Measurements from ENCODE around the gene TBC1D8.

TBC1D8 gene

DNA sequence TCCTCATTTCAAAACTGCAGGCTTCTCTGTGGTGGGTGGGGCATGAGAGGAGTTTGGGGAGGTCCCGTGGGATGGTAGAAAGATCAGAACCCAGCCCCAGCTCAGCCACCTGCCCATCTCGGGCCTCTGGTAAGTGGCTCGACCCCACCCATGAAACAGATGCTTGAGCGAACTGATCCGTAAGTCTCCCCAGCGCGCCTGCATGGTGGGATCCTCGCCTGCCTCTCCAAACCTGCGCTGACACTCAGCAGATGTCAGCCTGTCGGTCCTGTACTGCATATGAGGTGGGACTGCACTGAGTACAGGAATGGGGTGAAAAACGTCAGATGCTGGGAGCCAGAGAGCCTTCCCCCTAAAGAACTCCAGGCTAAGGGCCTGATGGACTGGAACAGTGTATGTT lies 165.0 kb downstream of the TBC1D8 start:
- in situ Hi-C loops (cut with HindIII; ENCODE audit: low sequenced_read_pairs), result loop anchor here (25.0 kb wide), 1 partner anchor 224 kb away; no protein-coding TSS in a partner anchor

DNA sequence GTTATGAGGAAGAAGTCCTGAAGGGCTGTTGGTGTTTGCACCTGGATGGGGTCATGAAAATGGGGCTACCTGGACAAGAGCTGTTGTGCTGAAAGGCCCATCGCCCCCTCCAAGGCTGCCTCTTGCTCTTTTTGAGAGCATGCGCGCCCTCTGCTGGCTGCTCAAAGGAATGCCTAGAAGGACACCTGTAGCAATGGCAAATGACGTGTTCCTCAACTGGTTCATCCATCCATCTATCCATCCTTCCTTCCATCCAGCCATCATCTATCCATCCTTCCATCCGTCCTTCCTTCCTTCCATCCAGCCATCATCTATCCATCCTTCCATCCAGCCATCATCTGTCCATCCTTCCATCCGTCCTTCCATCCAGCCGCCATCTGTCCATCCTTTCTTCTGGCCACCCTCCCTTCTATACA lies 166.3 kb downstream of the TBC1D8 start:
- in situ Hi-C loops (cut with HindIII; ENCODE audit: low sequenced_read_pairs), result loop anchor here (25.0 kb wide), 1 partner anchor 223 kb away; no protein-coding TSS in a partner anchor

DNA sequence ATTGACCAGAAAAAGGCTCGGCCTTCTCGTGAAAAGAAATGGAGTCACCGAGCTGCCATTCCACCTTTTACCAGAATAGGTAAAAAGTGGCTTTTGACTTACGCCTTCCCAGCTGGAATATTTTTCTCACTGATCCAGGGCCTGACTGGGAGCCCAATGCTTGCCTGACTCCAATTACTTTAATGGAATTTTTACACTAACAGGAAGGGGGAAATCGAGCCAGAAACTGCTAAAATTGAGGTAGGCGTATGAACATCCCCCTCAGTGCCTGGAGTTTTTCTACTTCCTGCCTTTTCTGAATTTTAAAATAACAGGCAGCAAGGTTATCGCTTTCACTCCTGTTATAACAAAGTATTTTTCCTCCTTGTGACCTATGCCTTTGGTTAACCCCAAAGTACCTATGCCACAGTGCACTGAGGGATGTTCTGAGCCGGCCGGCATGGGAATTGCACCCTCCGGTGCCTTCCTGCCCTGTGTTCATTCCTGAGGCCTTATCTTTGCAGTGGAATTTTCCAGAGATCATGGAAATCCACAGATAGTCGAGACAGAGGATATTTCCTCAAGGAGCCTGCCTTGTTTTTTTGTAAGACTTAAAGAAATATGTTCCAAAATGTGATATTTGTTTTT lies 167.4 kb downstream of the TBC1D8 start:
- in situ Hi-C loops (cut with HindIII; ENCODE audit: low sequenced_read_pairs), result loop anchor here (25.0 kb wide), 1 partner anchor 221 kb away; no protein-coding TSS in a partner anchor

DNA sequence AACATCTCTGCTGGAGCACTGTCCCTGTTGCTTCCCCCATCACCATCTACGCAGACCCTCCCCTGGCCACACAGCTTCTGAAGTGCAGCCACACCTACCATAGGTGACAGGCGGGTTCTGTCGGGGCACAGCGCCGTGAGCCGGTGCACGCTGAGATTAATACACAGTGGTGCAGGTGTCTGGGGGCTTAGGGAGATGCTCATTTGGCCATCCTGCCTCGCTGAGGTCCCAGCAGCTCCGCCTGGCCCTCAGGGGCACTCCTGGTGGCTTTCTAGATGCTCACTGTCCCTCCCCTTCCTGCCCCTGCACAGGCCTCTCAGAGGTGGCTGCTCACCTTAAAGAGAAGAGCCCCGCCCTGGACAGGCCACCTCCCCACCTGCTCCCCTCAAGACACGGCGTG lies 168.0 kb downstream of the TBC1D8 start:
- in situ Hi-C loops (cut with HindIII; ENCODE audit: low sequenced_read_pairs), result loop anchor here (25.0 kb wide), 1 partner anchor 221 kb away; no protein-coding TSS in a partner anchor

DNA sequence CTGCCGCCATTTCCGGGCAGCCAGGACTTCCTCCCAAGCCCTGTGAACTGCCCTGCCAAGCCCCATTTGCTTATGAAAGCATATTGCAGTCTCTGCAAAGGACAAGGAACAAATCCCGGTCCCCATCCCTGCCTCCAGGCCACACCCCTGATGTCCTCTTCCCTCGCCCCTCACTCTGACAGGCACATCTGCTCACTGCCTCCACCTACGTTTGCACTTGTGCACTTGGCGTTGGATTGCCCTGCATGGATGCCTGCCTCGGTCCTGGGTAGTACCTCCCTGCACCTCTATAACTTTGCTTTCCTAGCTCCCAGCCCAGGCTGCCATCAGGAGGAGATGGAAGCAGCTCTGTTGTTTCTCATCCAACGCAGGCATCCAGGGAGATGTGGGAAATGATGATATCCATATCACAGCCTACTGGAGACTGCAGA lies 168.7 kb downstream of the TBC1D8 start:
- in situ Hi-C loops (cut with HindIII; ENCODE audit: low sequenced_read_pairs), result loop anchor here (25.0 kb wide), 1 partner anchor 220 kb away; no protein-coding TSS in a partner anchor

DNA sequence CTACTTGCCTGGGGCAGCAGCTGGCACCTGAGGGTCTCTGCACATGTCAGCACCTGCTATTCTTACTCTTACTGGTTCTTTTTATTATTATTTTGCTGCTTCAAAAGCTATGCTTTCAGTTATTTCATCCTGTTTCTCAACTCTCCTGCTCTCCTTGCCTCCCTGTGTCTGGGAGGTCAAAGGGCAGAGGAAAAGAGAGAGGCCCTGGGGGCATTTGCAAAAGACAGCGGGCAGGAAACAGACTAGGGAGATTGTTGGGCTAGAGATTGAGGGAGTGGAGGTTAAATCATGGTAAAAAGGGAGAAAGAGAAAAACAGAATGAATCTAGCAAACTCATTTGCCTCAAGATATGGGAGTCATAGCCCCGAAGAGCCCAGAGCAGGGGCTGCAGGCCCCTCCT lies 170.2 kb downstream of the TBC1D8 start:
- in situ Hi-C loops (cut with HindIII; ENCODE audit: low sequenced_read_pairs), result loop anchor here (25.0 kb wide), 1 partner anchor 219 kb away; no protein-coding TSS in a partner anchor

DNA sequence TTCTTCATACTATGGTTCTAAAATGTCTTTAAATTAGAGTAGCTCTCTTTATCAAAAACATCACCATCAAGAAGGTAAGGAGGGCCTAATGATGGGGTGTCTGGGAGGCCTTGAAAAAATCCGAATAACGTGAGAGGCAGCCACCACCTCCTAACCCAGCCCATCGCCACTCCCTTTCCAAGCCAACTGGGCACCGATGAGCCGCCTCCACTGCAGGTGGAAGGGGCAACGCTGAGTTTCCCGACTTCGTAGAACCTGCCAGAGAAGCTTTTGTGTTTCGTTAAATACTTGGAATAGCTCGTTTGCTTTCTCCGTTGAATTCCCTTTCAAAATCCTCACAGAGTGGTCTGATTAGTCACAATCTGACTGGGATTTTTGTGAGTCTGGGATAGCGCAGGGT lies 171.1 kb downstream of the TBC1D8 start:
- in situ Hi-C loops (cut with HindIII; ENCODE audit: low sequenced_read_pairs), result loop anchor here (25.0 kb wide), 1 partner anchor 218 kb away; no protein-coding TSS in a partner anchor

DNA sequence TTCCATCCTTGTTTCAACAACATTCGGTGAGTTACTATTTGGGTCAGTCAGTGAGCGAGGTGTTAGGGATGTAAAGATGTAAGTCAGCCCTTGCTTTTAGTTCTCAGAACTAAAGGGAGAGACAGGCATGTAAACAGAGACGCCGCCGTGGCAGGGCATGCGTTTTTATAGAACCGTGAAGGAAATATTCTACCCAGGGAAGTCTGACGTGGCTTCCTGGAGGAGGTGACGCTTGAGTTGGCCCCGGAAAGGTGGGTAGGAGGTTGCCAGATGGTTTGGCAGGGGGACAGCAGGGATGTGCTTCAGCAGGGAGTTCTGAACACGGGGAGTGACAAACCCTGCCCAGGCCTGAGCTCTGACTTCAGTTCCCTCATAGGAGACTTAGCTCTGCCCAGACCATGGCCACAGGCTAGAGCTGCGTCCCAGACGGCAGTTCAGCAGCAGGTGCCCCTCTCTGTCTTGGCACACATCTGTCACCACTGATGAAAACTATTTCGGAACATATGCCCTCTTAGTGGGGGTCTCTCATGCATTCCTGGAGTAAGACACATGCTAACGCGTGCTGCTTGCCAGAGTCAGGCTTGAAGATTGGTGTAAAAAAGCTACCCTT lies 172.5 kb downstream of the TBC1D8 start:
- in situ Hi-C loops (cut with HindIII; ENCODE audit: low sequenced_read_pairs), result loop anchor here (25.0 kb wide), 1 partner anchor 216 kb away; no protein-coding TSS in a partner anchor

DNA sequence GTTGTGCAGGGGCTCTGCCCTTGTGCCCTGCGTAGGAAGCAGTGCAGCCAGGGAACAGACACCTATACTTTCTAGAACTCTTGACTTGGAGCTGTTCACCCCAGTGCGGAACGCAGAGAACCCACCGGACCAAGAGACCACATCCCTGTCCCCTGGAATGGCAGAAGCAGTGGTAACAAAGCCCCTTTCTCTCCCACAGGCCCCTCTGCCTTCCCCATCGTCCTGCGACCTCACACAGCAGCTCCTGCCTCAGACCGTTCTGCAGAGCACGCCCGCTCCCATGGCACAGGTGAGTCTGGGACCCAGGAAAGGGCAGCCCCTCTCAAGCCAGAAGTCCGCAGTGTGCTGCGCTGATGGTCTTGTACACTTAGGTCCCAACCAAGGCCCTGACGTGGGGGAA lies 173.7 kb downstream of the TBC1D8 start:
- in situ Hi-C loops (cut with HindIII; ENCODE audit: low sequenced_read_pairs), result loop anchor here (25.0 kb wide), 1 partner anchor 215 kb away; no protein-coding TSS in a partner anchor

DNA sequence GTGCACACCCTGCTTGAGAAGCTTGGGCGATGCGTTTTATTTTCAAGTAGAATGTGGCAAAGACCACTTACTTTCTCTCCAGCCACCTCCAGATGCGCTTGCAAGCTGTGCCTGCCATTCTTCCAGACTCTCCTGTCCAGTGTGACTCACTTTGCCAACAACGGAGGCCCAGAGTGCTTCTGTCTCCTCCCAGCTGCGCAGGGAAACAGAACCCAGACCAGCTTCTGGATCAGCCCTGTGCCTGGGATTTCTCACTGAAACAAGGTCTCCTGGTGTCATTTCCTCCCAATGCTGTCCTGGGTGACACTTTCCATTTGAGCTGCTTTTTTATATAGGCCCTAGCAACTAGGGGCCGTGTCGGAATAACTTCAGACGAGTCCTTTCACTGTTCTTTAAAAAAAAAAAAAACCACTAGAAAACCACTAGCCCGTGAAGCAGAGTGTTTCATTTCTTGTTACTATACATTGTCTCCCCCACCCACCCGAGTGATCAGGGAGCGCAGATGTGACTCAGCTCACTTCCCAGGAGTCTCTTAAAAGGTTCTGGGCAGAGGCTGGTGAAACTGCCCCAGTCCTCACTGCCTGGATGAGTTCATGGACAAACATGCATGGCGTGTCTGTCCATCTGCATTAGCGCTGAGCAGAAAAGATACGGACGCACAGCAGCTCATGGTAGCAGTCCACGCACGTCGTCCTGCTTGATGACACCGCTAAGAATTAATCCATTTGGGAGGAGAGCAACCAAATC lies 174.4 kb downstream of the TBC1D8 start:
- in situ Hi-C loops (cut with HindIII; ENCODE audit: low sequenced_read_pairs), result loop anchor here (25.0 kb wide), 1 partner anchor 215 kb away; no protein-coding TSS in a partner anchor

DNA sequence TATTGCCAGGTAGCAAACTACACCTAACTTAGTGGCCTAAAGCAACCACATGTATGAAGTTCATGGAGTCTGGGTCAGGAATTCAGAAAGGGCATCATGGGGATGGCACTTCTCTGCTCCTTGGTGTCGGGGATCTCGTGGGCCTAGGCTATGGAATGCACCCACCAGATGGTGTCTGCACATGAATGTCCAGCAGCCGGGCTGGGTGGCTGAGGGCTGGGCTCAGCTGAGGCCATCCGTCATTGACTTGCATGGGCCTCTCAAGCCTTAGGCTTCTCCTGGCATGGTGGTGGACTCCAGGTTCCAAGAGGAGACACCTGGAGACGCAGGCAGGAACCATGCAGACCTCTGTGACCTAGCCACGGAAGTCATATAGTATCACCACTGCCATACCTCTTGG lies 175.1 kb downstream of the TBC1D8 start:
- in situ Hi-C loops (cut with HindIII; ENCODE audit: low sequenced_read_pairs), result loop anchor here (25.0 kb wide), 1 partner anchor 214 kb away; no protein-coding TSS in a partner anchor

DNA sequence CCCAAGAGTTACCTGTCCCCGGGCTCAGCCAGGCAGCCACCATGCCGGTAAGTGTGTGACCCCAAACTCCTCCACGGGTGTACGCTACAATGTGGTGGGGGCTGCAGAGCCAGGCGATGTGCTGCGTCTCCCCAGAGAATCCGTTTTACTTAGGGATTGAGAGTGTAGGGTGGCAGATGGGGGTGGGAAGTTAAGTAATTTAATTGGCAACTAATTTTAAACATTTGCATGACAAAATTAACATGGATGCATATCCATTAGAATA lies 175.7 kb downstream of the TBC1D8 start:
- in situ Hi-C loops (cut with HindIII; ENCODE audit: low sequenced_read_pairs), result loop anchor here (25.0 kb wide), 1 partner anchor 213 kb away; no protein-coding TSS in a partner anchor

DNA sequence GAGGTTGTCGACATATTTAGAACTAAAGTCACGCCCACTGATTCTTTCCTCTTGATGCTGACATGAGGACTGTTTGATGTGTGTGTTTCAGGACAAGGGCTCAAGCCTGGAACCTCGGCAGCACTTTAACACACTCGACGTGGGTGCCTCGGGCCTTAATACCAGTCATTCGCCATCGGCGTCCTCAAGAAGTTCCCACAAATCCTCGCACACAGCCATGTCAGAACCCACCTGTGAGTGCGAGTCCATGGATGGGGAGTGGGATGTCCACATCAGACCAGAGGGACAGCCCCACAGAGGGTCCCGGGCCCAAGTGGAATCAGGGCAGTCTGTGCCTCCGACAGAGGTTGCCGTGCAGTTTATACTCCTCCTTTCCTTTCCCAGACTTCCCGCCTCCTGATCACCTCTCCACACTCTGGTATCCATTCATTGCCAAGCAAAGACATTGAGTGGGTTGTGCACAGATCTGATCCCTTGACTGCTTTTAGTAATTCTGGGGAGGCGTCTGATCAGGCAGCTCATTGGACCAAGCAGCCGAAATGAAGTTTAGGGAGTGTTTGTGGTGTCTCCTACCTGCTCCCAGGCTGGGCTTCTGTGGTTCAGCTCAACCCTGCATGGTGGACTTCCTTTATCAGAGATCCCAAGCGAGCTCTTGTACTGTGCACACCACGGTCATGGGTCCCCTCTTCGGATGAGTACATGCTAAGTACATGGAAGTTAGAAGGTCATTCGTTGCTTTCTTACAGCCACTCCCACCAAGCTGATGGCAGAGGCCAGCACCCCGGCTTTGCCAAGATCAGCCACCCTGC lies 176.3 kb downstream of the TBC1D8 start:
- in situ Hi-C loops (cut with HindIII; ENCODE audit: low sequenced_read_pairs), result loop anchor here (25.0 kb wide), 1 partner anchor 213 kb away; no protein-coding TSS in a partner anchor

DNA sequence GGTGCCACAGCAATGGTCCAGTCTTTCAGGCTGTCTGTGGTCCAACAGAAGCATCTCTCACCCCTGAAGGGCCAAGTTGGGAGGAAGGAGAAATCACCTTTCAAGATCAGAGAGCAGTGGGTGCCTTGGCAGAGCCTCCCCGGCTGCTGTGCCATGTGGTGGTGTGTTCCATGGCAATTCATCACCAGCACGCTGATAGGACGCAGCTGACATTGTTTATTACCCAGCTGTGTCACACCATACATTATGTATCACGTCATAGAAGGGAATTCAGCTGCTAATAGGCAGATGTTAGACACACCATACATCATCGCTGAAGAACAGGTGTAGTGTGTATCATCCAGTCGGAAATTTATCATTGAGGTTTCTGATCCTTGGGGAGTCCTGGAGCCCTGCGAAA lies 178.7 kb downstream of the TBC1D8 start:
- in situ Hi-C loops (cut with HindIII; ENCODE audit: low sequenced_read_pairs), result no loop called here

DNA sequence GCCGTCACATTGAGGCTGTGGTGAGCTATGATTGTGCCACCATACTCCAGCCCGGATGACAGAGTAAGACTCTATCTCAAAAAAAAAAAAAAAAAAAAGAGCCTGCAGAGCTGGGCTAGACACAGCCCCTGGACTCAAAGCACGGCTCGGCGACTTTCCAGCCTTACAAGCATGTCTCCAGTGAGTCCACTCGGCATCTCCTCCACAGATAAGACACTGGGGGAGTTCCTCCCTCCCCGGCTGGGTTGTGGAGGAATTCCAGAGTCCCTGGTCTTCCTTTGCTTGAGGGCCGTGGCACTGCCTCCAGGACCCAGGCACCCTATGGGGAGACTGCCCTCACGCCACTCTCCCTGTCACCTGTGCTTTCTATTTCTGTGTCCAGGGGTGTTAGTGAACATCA lies 180.0 kb downstream of the TBC1D8 start:
- in situ Hi-C loops (cut with HindIII; ENCODE audit: low sequenced_read_pairs), result no loop called here

DNA sequence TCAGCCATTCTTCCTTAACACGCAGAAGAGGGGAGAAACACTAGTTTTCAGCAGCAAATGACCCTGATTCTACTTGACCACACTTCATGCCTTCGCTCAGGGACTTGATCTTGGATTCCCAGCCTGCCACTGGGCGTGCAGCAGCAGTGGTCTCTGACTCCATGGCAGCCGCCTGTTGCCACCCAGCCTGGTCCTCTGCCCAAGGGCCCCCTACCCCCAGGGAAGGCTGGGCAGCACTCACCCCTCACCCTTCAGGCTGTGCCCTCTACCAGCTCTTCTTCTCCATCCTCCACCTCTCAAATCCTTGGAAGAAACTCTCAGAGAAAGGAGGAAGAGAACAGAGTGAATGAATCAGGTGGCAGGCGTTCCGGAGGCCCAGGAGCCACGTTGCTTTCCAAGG lies 181.2 kb downstream of the TBC1D8 start:
- in situ Hi-C loops (cut with HindIII; ENCODE audit: low sequenced_read_pairs), result loop anchor here (5.0 kb wide), 1 partner anchor 78 kb away; no protein-coding TSS in a partner anchor

DNA sequence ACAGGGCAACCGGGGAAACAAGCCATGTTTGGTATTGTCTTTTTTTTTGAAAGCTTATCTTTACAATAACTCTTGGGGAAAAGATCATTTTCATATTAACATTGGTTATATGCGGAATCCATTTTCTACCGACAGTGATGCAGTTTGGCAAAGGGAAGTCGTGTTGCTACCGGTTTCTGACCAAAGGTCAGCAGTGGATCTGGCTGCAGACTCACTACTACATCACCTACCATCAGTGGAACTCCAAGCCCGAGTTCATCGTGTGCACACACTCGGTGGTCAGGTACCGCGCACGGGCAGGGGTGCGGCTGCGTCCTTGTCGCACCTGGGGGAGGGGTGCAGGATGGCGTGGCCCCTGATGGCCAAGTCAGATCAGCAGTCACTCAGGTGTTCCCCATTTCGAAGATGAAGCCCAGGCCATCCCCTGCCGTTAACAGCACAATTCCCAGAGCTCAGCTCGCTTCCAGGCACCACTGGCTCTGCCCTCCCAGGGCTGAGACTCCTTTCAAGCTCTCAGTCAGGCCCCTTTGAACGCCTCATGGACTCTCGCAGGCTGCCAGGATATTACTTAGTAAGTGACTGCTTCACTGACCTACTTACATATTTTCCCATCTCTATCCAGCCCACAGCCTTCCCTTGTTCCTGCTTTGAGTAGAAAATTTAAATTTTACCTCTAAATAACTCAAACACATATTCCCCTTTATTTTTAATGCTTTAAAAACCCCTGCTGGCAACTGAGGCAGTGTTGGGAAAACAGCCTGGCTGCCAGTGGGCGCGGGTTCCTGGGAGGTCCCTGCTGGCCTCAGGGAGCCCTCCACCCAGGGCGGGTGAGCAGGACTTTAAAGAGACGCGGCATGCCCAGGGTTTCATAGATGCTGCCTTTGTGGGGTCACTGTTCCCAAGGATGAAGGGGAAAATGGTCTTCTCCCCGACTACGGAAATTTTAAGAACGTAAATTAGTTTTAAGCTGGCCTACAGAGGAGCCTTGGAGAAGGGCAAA lies 182.7 kb downstream of the TBC1D8 start:
- in situ Hi-C loops (cut with HindIII; ENCODE audit: low sequenced_read_pairs), result loop anchor here (5.0 kb wide), 1 partner anchor 76 kb away; no protein-coding TSS in a partner anchor

DNA sequence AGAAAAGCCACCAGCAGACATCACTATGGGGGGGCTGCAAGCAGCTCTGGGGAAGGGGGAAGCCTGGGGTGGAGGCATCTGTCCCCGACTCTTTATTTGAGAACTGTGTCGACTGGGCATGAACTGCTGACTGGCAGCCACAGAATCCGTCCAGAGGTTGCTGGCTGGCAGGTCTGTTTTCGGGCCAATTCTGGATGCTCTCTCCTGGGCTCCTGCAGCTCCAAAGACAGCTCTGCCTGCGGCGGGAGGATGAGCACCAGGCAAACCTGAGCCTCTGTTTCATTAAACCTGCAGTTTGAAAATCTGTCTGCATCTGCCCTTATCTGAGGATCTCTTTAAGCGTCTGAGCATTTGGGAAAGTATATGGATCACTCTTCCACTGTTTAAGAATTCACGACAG lies 183.5 kb downstream of the TBC1D8 start:
- in situ Hi-C loops (cut with HindIII; ENCODE audit: low sequenced_read_pairs), result loop anchor here (5.0 kb wide), 1 partner anchor 75 kb away; no protein-coding TSS in a partner anchor

DNA sequence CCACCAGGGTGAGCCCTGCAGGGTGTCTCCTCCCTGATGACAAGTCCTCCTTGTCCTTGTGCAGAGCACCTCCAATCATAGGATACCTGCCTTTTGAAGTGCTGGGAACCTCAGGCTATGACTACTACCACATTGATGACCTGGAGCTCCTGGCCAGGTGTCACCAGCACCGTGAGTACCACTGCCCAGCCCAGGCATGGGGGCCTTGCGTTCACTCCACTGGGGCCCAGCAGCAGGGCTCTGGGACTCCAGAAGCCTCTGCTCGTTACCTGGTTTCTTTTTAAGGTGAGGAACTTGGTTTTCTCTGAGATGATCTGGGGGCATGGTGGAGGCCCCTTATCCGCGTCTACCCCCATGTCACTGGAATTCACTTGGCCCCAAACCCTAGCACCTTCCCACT lies 185.6 kb downstream of the TBC1D8 start:
- in situ Hi-C loops (cut with HindIII; ENCODE audit: low sequenced_read_pairs), result loop anchor here (5.0 kb wide), 1 partner anchor 73 kb away; no protein-coding TSS in a partner anchor
